Measurements from ENCODE around the gene ZNF283.

Gene ZNF283

DNA sequence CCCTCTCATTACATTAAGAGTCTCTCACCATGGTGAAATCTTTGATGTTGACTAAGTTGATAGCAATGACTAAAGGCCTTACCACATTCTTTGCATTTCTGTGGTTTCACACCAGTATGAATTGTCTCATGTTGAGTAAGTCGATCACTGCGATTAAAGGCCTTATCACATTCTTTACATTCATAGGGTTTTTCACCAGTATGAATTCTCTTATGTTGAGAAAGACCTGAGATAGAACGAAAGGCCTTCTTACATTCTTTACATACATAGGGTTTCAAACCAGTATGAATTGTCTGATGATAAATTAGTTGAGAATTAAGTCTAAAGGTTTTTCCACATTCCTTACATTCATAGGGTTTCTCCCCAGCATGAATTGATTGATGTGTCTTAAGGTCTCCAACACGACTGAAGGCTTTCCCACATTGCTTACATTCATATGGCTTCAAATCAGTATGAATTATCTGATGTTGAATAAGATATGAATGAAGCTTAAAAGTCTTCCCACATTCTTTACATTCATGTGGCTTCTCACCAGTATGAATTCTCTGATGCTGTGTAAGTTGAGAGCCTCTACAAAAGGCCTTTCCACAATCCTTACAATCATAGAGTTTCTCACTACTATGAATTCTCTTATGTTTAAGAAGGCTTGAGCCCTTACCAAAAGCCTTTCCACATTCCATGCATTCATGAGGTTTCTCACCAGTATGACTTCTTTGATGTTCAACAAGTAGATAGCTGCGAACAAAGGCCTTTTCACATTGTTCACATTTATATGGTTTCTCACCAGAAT, 45.6 kb downstream of the ZNF283 start:
- no peak for DNase-seq

DNA sequence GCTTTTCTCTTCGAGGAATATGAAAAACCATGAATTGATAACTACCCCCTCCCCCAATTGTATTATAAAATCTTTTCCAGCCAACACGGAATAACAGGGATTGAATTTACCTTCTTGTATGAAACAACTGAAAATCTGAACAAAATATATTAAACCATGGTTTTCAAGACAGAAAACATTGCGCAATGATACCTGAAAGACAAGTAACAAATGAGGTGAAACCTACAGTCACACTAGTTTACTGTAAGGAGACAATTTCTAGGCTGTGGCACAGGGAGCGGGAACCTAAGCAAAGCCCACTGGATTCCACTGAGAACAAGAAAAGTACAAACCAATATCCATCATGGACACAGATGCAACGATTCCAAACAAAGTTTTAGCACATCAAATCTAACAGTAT, 53.4 kb downstream of the ZNF283 start:
- no peak for DNase-seq

- DNase-seq, result no peak
These were observed 56.7 kb downstream of the ZNF283 start, which contains the start of gene ZNF404 for GRCh38 chr19:43883864-43884263. Gene ZNF404 (minus strand): TSS chr19:43883964.

DNA sequence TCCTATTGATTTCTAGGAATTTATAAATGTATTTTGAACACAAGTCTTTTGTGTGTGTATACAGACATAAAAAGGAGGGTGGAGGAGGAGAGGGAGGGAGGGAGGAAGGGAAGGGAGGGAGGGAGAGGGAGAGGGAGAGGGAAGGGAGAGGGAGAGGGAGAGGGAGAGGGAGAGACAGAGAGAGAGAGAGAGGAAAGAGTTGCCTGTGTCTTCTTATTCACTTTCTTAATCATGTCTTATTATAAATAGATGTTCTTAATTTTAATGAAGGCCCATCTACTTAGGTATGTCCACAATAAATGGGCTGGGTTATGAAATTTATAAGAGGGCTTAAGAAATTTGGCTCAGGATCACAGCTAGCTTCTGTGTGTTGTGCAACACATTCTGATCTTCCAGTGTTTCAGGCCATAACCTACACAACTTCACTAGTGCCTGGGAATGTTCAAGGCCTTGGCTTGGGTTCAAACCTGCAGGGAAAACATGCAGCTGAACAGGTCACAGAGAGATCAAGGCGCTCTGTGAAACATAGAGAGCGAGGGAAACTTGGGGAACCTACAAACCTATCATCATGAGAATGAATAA, 68.7 kb downstream of the ZNF283 start:
- no peak for DNase-seq

Data from NCI-H2081 treated with DMSO at 0.1 percent for 48 hours (cell line).